Nephron progenitor cell (in vitro differentiated cells): ENCODE results near the gene FAM20A.

ENCODE experiments used
- DNase-seq: peaks from one replicate; pipeline ENCODE4 v3.0.0; 2021
- H3K27ac Mint-ChIP-seq: 2 replicates; pipeline ENCODE4 v1.8.0; 2021; ENCODE audit warnings: mild to moderate bottlenecking, moderate library complexity, mixed read lengths
- H3K27me3 Mint-ChIP-seq: 2 replicates; pipeline ENCODE4 v1.8.0; 2021; ENCODE audit warnings: mild to moderate bottlenecking, low read depth, mixed read lengths; ENCODE audit not compliant: poor library complexity
- H3K36me3 Mint-ChIP-seq: 2 replicates; pipeline ENCODE4 v1.8.0; 2021; ENCODE audit warnings: low read depth, mixed read lengths
- H3K4me1 Mint-ChIP-seq: 2 replicates; pipeline ENCODE4 v1.8.0; 2021; ENCODE audit warnings: mixed read lengths
- H3K4me3 Mint-ChIP-seq: 2 replicates; pipeline ENCODE4 v1.8.0; 2021; ENCODE audit warnings: mild to moderate bottlenecking, moderate library complexity, mixed read lengths
- H3K9me3 Mint-ChIP-seq: 2 replicates; pipeline ENCODE4 v1.8.0; 2021; ENCODE audit warnings: mild to moderate bottlenecking, moderate library complexity, mixed read lengths
- CTCF ChIP-seq: fragments of 200-600 bp; sonication (generic); IDR thresholded peaks from 2 replicates; pipeline ENCODE4 v1.5.0; 2021; ENCODE audit warnings: antibody characterized with exemption

The FAM20A gene

DNA sequence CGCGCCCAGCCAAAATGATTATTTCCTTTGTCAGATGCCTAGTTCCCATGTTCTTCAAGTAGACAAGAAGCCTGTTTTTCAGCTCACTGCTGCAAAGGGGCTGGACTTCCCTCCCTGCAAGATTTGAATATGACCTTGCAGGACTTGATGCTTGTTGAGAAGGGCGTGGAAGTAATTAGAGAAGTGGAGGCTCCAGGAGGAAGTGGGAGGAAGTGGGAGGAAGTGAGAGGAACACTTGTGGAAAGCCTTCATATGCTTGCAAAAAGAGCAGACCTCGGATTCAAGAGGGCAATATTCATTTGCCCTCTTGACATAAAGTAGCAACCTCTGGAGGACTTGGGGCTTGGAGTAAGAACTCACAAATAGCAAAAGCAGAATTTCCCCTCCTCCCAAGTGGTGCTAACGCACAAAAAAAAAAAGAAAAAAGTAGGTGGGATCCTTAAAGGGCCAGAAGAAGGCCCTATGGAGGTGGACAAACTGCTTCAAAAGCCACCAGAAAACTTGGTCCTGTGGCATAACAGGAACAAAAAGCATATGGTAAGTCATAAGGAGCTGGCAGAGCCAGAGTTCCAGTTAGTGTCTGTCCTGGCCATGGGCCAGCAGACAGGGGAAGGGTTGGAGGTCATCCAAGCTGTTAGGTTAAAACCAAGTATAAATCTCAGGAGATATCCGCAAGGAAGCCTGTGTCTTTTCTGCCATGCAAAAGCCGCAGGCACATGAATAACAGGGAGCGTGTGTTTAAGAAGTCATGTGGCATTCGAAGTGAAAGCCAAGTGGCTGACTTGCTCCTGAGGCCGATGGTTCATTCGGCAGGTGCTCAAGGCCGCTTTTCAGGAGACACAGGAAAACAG, 109.6 kb downstream of the FAM20A start:
- H3K4me1 Mint-ChIP-seq, result peaks cover 23% of the 10 kb centered on the region
- H3K4me3 Mint-ChIP-seq, result no peak overlapping the region
- no peak for DNase-seq
- peaks cover 6% of the 10 kb centered on the region for H3K9me3 Mint-ChIP-seq
- no peak for TF ChIP-seq CTCF
- H3K27ac Mint-ChIP-seq, result peak overlapping the region; percentile 31
- H3K27me3 Mint-ChIP-seq, result peaks cover 15% of the 10 kb centered on the region
- no peaks in the 10 kb centered on the region for H3K36me3 Mint-ChIP-seq

- no peak for DNase-seq
- no peak for TF ChIP-seq CTCF
- Mint-ChIP-seq H3K27me3 (peaks cover 15% of the 10 kb centered on the region), H3K27ac (no peak overlapping the region), H3K4me1 (peaks cover 39% of the 10 kb centered on the region), H3K4me3 (no peak overlapping the region), H3K36me3 (no peaks in the 10 kb centered on the region), H3K9me3 (no peaks in the 10 kb centered on the region)
Measured at GRCh38 chr17:68489919-68490318, 111.2 kb downstream of the FAM20A start.
